ENCODE results near the gene RPIA.

Gene RPIA

GRCh38 chr2:88686320-88686719 is 5.2 kb upstream of the RPIA start:
- no peak for DNase-seq

DNA sequence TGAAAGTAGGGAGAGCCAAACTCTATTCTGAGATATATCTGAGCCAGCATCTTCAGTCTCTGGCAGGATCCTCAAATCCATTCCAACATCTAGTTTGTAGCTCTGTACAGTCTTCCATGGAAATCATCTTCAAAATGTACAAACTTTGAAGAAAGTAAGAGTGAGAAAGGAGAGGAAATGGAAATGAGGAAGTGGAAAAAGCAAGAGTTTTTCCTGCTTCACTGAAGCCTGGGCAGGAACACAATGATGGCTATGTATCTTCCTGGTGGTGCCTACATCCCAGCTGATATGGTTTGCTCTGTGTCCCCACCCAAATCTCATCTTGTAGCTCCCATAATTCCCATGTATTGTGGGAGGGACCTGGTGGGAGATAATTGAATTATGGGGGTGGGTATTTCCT is 4.1 kb upstream of the RPIA start:
- no peak for DNase-seq

DNA sequence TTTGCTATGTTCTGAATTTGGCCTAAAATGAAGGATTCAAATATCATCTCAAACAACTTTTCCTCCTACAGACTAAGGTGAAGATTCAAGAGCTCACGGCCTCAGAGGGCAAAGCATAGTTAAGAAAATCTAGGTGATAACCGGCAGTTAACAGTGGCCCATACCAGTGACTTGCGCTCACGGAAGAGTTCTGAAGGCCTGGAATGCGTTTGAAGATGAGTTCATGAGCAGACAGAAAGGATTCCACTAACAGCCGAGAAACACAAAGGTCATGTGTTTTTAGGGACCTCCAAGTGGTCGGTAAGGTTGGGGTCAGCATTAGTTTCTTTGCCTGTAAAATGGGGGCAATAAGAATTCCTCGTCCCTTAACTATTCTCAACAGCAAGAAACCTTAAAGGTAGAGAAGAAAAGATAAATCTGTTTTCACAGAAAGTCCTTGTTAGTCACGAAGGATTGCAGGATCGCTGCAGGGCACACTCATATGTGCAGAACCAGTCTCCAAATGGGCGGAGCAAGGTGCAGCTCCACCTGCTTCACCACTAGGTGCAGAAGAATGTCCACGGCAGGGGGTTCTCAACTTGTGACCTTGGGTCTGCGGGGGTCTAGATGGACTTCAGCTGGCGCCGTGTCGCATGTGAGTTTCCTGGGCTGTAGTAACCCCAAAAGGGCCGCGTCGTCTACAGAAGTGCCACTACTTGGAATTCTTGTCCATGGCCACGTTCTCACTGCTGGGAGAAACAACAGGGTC is 708 bp upstream of the RPIA start:
- no peak for DNase-seq

DNA sequence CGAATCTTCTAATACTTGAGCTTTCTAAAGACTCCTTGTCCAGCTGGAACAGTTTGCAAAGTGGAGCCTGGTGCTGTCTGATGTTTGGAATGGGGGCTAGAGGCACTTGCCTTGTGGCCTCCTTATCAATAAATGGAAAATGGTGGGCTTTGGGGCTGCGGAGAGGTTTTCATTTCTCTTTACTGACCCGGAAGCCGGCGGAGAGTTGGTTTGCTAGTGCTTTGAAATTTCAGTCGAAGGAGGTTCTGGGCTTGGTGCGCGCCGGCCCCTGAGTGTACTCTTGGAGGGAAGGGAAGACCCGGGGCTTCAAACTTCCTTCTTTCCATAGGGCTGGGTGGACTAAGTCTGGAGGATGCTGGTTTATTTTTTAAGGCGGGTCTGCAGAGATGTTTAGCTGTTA is 714 bp downstream of the RPIA start:
- DNase-seq = no peak

DNA sequence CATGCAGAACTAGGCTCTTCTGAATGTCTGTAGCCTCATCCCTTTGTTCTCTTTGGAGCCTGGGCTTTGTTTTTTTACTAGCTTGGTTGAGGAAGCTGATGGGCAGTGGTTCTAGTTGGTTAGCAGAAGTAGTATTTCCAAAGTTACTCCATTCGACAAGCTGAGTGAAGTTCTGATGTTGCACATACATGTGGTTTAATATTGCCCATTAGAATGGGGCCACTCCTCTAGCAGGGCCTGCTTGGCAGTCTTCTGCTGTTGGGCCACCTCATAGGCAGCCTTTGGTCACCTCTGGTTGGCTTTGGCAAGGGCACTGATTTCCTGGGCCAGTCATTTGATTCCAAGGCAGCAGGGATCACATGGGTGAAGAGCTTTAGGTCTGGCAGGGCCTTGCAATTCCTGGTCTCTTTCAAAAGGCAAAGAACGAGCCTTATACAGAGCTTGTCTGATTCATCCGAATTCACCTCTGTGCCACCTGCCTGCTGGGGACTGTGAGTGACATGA is 2.5 kb downstream of the RPIA start:
- no peak for DNase-seq

DNA sequence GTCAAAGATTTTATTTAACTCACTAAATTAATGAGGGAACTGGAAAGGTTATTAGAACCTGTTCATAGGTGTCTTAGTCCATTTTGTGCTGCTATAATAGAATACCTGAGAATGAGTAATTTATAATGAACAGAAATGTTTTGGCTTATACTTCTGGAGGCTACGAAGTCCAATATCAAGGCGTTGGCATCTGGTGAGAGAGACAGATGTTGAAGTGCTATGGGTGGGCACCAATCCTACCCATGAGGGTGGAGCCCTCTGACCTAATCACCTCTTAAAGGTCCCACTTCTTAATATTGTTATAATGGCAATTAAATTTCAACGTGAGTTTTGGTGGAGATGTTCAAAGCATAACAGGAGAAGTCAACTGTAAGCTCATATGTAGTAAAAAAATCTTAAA is 5.1 kb downstream of the RPIA start:
- DNase-seq = no peak

GRCh38 chr2:88697370-88698026 is 6.0 kb downstream of the RPIA start:
- DNase-seq = no peak

GRCh38 chr2:88698027-88698413 is 6.5 kb downstream of the RPIA start:
- DNase-seq = no peak

DNA sequence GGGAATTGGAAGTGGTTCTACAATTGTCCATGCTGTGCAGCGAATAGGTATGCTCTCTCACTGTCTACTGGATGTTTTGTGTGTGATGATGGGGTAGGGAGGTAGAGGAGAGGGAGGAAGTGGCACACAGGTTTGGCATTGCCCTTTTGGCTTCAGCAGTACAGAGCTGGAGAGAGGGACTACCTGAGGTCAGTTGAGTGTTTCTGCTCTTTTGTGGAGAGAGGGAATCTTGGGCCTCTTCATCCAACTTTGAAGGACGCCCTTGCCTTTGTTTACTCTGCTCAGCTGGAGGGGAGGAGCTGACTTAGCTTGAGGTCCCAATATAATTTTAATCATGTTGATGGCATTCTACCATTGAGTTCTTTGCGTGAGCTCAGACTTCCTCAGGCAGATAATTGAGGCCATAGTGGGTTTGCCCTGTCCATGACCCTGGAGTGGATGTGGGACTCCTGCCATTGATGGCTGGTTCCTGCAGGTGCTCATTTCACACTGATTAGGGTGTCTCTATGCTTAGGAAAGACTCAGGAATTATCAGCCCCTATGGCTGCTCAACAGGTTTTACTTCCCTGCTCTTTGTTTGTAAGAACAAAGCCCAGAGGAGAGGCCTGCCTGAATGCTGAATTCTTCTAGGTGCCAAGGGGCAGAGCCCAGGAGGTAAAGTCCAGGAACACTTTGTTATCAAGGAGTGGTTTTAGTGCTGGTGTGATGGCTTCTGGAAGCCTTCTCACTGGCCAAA is 7.2 kb downstream of the RPIA start:
- DNase-seq = no peak

- no peak for DNase-seq
Measured at GRCh38 chr2:88707003-88707402, 15.5 kb downstream of the RPIA start.

- no peak for DNase-seq
Measured at GRCh38 chr2:88709181-88709631, 17.7 kb downstream of the RPIA start.

GRCh38 chr2:88711289-88711688 is 19.8 kb downstream of the RPIA start:
- DNase-seq = no peak

DNA sequence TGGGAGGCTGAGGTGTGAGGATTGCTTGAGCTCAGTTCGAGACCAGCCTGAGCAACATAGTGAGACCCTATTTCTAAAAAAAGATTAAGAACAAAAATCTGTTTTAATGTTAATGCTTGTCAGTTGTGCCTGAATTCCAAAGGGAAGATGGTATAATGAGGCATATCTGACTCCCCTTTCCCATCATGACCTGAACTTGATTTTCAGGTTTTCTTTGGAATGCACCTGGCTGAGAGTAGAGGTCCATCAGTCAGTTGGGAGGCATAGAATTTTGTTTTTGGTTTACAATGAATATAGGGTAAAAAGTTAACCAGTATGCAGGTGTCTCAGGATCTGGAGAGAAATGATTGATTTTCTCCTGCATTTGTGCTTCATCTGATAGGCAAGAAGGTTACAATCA is 20.4 kb downstream of the RPIA start:
- DNase-seq = no peak

- DNase-seq = no peak
Measured at GRCh38 chr2:88713408-88713807, 21.9 kb downstream of the RPIA start.

DNA sequence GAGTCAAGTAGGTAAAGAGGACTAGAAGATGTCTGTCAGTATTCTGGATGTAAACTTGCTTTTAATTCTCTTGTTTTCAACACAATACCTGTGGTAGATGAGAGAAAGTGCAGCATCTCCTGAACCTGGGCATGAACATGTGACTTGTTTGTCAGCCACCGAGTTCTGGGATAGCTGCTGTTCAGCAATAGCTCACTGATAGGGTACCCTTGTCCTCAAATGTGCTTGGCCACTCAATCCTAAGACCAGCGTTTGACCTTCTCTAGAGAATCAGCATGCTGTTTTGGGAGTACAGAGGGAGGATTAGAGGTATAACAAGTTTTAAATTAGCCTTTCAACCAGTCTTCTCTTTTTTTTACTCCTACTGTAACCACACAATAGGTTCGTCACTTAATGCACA is 23.2 kb downstream of the RPIA start:
- DNase-seq = no peak

- DNase-seq = no peak
Measured at GRCh38 chr2:88720399-88720798, 28.9 kb downstream of the RPIA start.

GRCh38 chr2:88721268-88721667 is 29.8 kb downstream of the RPIA start:
- DNase-seq = no peak

DNA sequence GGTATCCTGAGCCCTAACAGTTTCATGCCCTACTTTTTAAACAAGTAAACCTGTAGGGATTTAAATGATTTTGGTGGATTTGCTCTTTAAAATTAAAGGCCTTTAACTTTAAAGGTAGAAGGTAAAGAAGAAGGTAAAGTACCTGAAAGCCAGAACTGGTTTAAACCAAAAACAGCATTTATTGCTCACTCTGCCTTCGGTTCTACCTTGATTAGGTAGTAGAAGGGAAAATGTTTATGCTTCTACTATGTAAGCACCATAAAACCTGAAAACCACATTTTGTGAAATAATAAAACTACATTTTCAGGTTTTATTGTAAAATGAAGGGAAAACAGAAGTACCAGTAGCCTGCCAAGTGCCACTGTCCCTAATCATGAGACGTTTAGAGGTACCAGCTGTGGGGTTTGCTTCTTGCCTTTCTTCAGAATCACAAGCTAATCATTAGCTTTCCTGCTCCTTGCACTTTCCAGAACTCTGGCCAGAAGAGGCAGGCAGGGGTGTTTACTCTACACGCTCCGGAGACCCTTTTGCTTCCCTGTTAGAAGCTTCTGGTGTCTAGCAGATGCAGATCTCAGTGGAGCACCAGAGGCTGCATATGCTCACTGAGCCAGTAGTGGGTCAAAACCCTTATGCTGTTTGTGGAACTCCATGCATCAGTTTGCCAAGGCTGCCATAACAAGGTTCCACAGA is 33.3 kb downstream of the RPIA start:
- DNase-seq = no peak

DNA sequence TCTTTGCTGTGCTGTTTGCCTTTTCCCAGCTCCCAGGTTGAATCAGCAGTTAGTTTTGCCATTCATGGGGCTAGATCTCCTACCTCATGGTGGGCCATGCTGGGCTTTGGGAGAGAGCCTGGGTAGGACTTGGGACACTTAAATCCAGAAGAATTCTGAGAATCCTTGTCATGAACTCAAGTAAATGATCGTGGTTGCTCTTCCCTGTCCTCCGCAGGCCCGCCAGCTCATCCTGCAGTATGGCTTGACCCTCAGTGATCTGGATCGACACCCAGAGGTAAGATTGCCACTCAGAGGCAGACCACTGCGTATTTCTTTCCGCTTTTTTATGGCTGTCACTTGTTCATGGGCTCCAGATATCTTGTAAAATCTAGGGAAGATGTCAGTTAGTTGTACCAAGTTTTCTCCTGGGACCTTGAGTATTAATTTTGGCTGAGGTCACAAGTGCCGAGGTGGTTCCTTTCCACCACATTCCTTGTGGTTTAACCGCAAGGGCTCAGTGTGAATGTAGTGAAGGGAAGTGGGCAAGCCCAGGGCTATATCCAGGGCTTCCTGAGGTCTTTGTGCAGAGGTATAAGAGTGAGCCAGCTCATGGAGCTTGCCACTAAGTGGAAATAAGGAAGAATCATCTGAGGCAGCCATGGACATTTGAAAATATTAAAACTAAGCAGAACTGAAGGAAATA is 37.7 kb downstream of the RPIA start:
- no peak for DNase-seq

DNA sequence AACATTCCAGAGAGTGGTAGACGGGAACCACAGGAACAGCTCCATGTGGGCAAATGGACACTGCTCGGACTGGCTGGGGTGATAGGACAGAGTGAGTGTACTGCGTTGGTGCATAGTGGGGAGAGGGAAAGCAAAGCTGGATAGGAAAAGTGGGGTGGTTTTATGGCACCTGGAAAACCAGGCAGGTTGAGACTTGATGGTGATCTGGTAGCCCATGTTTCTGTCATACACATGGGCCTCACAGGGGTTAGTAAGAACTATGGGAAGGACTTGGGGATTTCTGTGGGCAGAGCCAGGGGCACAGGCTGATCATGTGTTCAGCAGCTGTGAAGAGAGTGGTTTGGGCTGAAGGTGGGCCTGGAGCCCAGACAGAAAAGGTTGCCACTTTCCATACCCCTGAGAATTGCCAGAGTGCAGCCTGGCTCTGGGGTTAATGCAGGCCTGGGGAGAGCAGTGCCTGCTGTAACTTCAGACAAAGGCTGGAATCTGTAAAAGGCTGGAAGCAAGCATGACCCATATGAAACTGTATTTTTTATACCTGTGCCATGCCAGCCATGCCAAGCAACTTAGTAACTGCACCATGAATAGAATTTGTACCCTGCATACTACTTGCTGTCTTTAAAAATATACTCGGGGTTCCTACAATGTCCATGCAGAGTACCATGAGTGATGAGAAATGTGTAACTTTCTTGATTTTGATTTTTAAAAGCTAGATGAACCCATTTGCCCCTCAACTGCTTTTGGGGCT is 41.9 kb downstream of the RPIA start:
- no peak for DNase-seq

DNA sequence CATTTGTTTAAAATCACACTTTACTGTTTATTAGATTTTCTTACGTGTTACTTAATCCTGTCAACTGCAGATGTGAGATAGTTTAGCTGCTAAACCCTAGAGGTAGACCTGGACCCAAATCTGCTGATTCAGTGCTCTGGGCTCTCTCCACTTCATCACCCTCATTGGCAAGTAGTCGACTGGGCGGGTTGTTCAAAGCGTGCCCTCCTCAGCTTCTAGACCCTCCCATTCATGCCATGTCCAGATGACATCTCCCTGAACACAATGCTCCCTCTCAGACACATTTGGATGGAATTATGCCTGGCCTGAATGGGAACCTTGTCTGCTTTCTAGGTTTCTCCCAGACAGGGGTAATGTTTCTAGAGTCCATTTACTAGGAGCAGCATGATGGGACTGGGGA is 43.7 kb downstream of the RPIA start:
- no peak for DNase-seq

GRCh38 chr2:88735853-88736252 is 44.4 kb downstream of the RPIA start:
- DNase-seq = no peak

Measured in NCI-H187 treated with DMSO at 0.1 percent for 48 hours (cell line).